Ishikawa (cell line): ENCODE data around the gene CTF1.
A peak's percentile ranks its signal among the peaks of the same experiment; 100 is the strongest.

Experiments
- CEBPB ChIP-seq: IDR thresholded peaks from 2 replicates; pipeline ENCODE4 v1.6.1; 2012
- CREB1 ChIP-seq: IDR thresholded peaks from 2 replicates; pipeline ENCODE4 v1.6.1; 2012; ENCODE audit warnings: low read depth
- EGR1 ChIP-seq: IDR thresholded peaks from 2 replicates; pipeline ENCODE4 v1.6.1; 2012
- EP300 ChIP-seq: IDR thresholded peaks from 2 replicates; pipeline ENCODE4 v1.6.1; 2012; ENCODE audit warnings: borderline replicate concordance
- FOXM1 ChIP-seq: IDR thresholded peaks from 2 replicates; pipeline ENCODE4 v1.6.1; 2012; ENCODE audit warnings: low read depth, borderline replicate concordance
- NFIC ChIP-seq: IDR thresholded peaks from 2 replicates; pipeline ENCODE4 v1.6.1; 2012
- RAD21 ChIP-seq: IDR thresholded peaks from 2 replicates; pipeline ENCODE4 v1.6.1; 2012; ENCODE audit warnings: low read depth
- TAF1 ChIP-seq: IDR thresholded peaks from 2 replicates; pipeline ENCODE4 v1.6.1; 2012; ENCODE audit warnings: low read depth, mild to moderate bottlenecking
- TCF12 ChIP-seq: IDR thresholded peaks from 2 replicates; pipeline ENCODE4 v1.6.1; 2012; ENCODE audit warnings: low read depth
- TEAD4 ChIP-seq: IDR thresholded peaks from 2 replicates; pipeline ENCODE4 v1.6.1; 2012
- YY1 ChIP-seq: IDR thresholded peaks from 2 replicates; pipeline ENCODE4 v1.6.1; 2012; ENCODE audit warnings: low read depth
- ZBTB7A ChIP-seq: IDR thresholded peaks from 2 replicates; pipeline ENCODE4 v1.6.1; 2012; ENCODE audit warnings: low read depth
- TF ChIP-seq, protein P1 (sequence below): IDR thresholded peaks from 2 replicates; pipeline ENCODE4 v1.6.1; 2012
- TF ChIP-seq, protein P2 (sequence below): IDR thresholded peaks from 2 replicates; pipeline ENCODE4 v1.6.1; 2012; ENCODE audit warnings: low read depth, mild to moderate bottlenecking
- TF ChIP-seq, protein P3 (sequence below): IDR thresholded peaks from 2 replicates; pipeline ENCODE4 v1.6.1; 2012

Gene CTF1

DNA sequence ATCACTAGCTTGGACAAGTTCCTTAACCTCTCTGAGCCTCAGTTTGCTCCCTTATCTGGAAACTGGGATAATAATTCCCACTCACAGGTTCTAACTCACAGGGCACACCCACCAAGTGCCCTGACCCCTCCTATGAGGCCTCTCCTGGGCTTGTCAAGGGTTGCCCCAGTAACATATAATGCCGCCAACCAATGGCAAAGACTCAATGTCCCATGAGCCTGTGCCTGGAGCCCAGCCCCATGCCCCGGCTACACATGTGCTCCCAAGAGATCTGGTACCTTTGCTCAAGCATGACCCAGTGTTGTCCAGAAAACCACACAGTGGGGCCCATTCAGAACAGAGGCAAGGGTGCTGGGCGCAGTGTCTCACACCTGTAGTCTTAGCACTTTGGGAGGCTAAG is 18.4 kb downstream of the CTF1 start:
- TF ChIP-seq, protein P1, sequence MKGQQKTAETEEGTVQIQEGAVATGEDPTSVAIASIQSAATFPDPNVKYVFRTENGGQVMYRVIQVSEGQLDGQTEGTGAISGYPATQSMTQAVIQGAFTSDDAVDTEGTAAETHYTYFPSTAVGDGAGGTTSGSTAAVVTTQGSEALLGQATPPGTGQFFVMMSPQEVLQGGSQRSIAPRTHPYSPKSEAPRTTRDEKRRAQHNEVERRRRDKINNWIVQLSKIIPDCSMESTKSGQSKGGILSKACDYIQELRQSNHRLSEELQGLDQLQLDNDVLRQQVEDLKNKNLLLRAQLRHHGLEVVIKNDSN = no peak
- TF ChIP-seq TCF12 (no peak), EGR1 (no peak), CEBPB (no peak), TAF1 (no peak), FOXM1 (no peak), ZBTB7A (no peak), EP300 (no peak), RAD21 (no peak), CREB1 (no peak), TEAD4 (no peak), YY1 (no peak), NFIC (no peak)
- TF ChIP-seq, protein P2, sequence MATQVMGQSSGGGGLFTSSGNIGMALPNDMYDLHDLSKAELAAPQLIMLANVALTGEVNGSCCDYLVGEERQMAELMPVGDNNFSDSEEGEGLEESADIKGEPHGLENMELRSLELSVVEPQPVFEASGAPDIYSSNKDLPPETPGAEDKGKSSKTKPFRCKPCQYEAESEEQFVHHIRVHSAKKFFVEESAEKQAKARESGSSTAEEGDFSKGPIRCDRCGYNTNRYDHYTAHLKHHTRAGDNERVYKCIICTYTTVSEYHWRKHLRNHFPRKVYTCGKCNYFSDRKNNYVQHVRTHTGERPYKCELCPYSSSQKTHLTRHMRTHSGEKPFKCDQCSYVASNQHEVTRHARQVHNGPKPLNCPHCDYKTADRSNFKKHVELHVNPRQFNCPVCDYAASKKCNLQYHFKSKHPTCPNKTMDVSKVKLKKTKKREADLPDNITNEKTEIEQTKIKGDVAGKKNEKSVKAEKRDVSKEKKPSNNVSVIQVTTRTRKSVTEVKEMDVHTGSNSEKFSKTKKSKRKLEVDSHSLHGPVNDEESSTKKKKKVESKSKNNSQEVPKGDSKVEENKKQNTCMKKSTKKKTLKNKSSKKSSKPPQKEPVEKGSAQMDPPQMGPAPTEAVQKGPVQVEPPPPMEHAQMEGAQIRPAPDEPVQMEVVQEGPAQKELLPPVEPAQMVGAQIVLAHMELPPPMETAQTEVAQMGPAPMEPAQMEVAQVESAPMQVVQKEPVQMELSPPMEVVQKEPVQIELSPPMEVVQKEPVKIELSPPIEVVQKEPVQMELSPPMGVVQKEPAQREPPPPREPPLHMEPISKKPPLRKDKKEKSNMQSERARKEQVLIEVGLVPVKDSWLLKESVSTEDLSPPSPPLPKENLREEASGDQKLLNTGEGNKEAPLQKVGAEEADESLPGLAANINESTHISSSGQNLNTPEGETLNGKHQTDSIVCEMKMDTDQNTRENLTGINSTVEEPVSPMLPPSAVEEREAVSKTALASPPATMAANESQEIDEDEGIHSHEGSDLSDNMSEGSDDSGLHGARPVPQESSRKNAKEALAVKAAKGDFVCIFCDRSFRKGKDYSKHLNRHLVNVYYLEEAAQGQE = no peak
- TF ChIP-seq, protein P3, sequence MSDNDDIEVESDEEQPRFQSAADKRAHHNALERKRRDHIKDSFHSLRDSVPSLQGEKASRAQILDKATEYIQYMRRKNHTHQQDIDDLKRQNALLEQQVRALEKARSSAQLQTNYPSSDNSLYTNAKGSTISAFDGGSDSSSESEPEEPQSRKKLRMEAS = no peak

DNA sequence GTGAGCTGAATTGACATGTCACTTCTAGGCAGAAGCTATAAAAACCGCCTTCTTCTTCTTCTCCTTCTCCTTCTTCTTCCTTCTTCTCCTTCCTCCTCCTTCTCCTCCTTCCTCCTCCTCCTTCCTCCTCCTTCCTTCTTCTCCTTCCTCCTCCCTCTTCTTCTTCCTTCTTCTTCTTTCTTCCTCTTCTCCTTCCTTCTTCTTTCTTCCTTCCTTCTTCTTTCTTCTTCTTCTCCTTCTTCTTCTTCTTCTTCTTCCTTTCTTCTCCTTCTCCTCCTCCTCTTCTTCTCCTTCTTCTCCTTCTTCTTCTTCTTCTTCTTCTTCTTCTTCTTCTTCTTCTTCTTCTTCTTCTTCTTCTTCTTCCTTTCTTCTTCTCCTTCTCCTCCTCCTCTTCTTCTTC is 22.2 kb downstream of the CTF1 start:
- TF ChIP-seq, protein P3 = no peak
- TF ChIP-seq TEAD4 = no peak
- no peak for TF ChIP-seq NFIC
- TF ChIP-seq CEBPB = no peak
- no peak for TF ChIP-seq EP300
- TF ChIP-seq, protein P2 = no peak
- no peak for TF ChIP-seq CREB1

DNA sequence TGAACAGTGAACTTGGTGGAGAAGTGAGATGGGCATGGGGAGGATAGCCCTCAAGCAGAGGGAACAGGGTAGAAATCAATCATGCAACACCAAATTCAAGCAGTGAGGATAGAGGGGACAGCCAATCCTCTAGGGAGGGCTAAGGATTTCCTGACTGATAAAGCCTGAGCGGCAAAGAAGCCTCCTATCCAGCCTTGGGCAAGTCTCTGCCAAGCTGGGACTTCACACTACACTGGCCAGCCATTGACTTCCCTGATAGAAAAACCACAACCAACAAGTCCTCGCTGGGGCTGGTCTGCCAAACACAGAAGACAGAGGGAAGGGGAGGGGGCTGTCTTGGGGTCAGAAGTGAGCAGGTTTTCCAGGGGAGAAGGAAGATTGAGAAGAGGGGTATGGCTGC is 24.5 kb downstream of the CTF1 start:
- TF ChIP-seq TCF12 = no peak
- TF ChIP-seq ZBTB7A = no peak
- TF ChIP-seq, protein P1 = no peak
- TF ChIP-seq, protein P2 = no peak
- no peak for TF ChIP-seq FOXM1
- TF ChIP-seq EGR1 = no peak

DNA sequence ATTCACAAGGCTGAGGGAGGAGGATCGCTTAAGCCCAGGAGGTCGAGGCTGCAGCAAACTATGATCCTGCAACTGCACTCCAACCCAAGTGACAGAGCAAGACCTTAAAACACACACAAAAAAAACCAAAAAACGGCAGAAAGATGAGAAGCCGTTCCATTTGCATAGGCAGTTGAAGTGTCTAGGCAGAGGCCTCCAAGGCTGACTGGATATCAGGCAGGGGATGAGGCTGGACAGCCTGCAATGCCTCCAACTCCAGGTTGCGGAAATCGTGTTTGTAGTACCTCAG is 25.0 kb downstream of the CTF1 start:
- TF ChIP-seq RAD21 = no peak
- no peak for TF ChIP-seq FOXM1

DNA sequence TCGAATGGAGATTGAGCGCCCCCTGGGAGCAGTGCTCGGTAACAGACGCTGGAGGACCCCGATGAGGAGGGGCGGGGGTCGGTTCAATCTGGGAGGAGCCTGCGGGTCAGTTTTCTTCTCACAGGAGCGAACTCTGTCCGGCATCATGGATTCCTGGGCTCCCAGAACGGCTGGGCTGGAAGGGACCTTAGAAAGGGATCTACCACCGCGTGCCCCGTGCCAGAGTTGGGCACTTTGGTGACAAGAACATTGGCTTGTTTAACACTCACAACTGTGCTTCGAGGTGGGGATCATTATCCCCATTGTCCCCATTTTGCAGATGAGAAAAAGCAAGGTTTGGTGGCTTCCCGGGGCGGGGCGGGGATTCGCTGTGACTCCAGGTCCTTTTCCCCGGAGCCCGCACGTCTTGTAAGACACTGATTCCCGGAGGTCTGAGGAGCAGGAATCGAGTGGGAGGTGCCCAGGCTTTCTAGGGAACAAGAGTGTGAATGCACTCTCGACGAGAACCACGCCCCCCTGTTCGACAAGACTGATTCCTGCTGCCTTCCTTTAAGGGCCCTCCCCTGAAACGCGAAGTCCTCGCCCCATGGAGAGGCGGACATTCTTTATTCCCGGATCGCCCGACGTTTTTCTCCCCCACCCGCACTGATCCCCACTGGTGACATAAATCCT is 25.5 kb downstream of the CTF1 start:
- TF ChIP-seq YY1 = peak; percentile 48; the same call in 1 of the 2 replicates
- TF ChIP-seq EGR1 = no peak
- TF ChIP-seq FOXM1 = no peak
- TF ChIP-seq TEAD4 = peak; percentile 14; the same call in 1 of the 2 replicates
- peak; percentile 49; the same call in 1 of the 2 replicates for TF ChIP-seq TAF1
- 0 out of 2 replicates have a peak, but pooled peaks have one; percentile 8 for TF ChIP-seq EP300
- TF ChIP-seq RAD21 = peak; percentile 90
- TF ChIP-seq ZBTB7A = peak; percentile 99
- no peak for TF ChIP-seq CEBPB
- no peak for TF ChIP-seq CREB1
- TF ChIP-seq, protein P3 = 0 out of 2 replicates have a peak, but pooled peaks have one; percentile 8
- TF ChIP-seq, protein P1 = no peak
- TF ChIP-seq NFIC = no peak
